OCI-LY3 (cell line): Measurements from ENCODE around the gene MORF4L1.

Experiments used
- H2AFZ ChIP-seq: fragments of 200-600, 300-600 bp; shearing (Covaris generic); 2 replicates; pipeline ENCODE4 v1.6.0; 2014; ENCODE audit warnings: antibody characterized with exemption, low read depth, low read length
- H3K27ac ChIP-seq: fragments of 200-600, 300-600 bp; sonication (generic); 2 replicates; pipeline ENCODE4 v1.5.1; 2014; ENCODE audit warnings: mild to moderate bottlenecking, low read length, moderate library complexity, mixed read lengths
- H3K27me3 ChIP-seq: fragments of 200-600, 300-600 bp; sonication (generic); 2 replicates; pipeline ENCODE4 v1.6.1; 2014; ENCODE audit warnings: low read depth, low read length, mixed read lengths
- H3K36me3 ChIP-seq: fragments of 200-600, 300-600 bp; sonication (generic); replicated peaks from 2 replicates; pipeline ENCODE3; 2014; ENCODE audit warnings: low read depth, low read length, mixed read lengths
- H3K4me1 ChIP-seq: fragments of 300-600, 200-600 bp; sonication (generic); 2 replicates; pipeline ENCODE4 v1.6.1; 2014; ENCODE audit warnings: low read length, mixed read lengths
- H3K4me2 ChIP-seq: fragments of 200-600, 300-600 bp; sonication (generic); 2 replicates; pipeline ENCODE4 v1.6.1; 2014; ENCODE audit warnings: low read length, mixed read lengths
- H3K4me3 ChIP-seq: fragments of 300-600, 200-600 bp; sonication (generic); 2 replicates; pipeline ENCODE4 v1.5.1; 2014; ENCODE audit warnings: antibody characterized with exemption, mild to moderate bottlenecking, low read length, moderate library complexity
- H3K79me2 ChIP-seq: fragments of 300-600, 200-600 bp; shearing (Covaris generic); 2 replicates; pipeline ENCODE4 v1.6.1; 2014; ENCODE audit warnings: mild to moderate bottlenecking, low read length, mixed read lengths
- H3K9ac ChIP-seq: fragments of 300-600, 200-600 bp; shearing (Covaris generic); 2 replicates; pipeline ENCODE4 v1.6.0; 2014; ENCODE audit warnings: mild to moderate bottlenecking, low read length, moderate library complexity
- H3K9me3 ChIP-seq: fragments of 200-600, 300-600 bp; shearing (Covaris generic); 2 replicates; pipeline ENCODE4 v1.6.1; 2014; ENCODE audit warnings: low read length, mixed read lengths; ENCODE audit not compliant: insufficient read depth
- H4K20me1 ChIP-seq: fragments of 200-600, 300-600 bp; sonication (generic); 2 replicates; pipeline ENCODE4 v1.6.1; 2016; ENCODE audit warnings: low read length, mixed read lengths; ENCODE audit not compliant: insufficient read depth
- CTCF ChIP-seq: fragments of 200-600, 300-600 bp; sonication (generic); IDR thresholded peaks from 2 replicates; pipeline ENCODE4 v1.5.1; 2014; ENCODE audit warnings: antibody characterized with exemption, low read length, low read depth
- EZH2phosphoT487 ChIP-seq: fragments of 200-600 bp; shearing (Covaris generic); IDR thresholded peaks from 2 replicates; pipeline ENCODE4 v1.6.1; 2018; ENCODE audit warnings: antibody characterized with exemption, mixed run types, low read depth

Gene MORF4L1

GRCh38 chr15:78850352-78850751 is 22.3 kb upstream of the MORF4L1 start:
- Histone ChIP-seq H2AFZ (no peak overlapping the region), H3K9ac (no peak overlapping the region), H3K36me3 (no peaks in the 10 kb centered on the region), H3K9me3 (no peaks in the 10 kb centered on the region), H3K79me2 (no peaks in the 10 kb centered on the region), H3K27me3 (no peaks in the 10 kb centered on the region), H3K4me1 (no peaks in the 10 kb centered on the region), H3K4me3 (no peak overlapping the region), H3K27ac (no peak overlapping the region), H3K4me2 (no peak overlapping the region), H4K20me1 (no peaks in the 10 kb centered on the region)
- TF ChIP-seq EZH2phosphoT487 (no peak), CTCF (no peak)

DNA sequence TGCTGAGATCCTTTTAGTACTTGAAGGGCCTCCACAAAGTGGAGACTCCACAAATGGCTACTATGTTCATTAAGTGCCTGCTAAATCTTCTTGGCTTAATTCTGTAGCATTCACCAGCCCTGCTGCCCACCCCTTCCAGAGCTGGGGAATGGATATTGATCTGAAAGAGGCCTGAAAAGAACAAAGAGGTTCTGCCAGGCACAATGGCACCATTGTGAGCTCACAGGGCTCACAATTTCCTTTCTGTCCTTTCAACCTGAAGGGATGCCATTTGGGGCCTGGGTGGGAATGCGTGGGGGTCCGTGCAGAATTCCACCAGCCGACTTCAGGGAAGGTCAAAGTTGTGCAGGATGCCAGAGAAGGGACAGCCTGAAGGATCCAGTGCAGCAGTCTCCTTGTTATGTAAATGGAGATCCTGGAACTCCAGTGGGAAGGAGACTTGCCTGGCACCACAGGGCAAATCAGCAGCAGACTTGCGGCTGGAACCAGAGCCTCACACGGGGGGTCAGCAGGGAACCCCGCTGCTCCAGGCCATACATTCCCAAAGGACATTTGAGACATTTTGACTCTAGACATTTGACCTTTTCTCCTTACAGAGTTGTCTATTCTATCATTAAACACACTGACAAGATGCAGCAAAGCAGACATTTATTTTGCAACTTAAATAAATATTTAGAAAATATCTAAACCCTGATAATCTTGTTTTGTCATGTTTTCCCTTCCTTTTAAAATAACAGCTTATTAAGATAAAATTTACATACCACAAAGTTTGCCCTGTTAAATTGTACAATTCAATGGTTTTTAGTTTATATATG is 21.5 kb upstream of the MORF4L1 start:
- Histone ChIP-seq H3K4me3 (no peak overlapping the region), H3K9me3 (no peaks in the 10 kb centered on the region), H3K36me3 (no peaks in the 10 kb centered on the region), H3K79me2 (no peaks in the 10 kb centered on the region), H3K9ac (no peak overlapping the region), H3K27ac (no peak overlapping the region), H2AFZ (0 out of 2 replicates have a peak overlapping the region, but pooled peaks have one; percentile 7), H3K4me2 (no peak overlapping the region), H4K20me1 (no peaks in the 10 kb centered on the region), H3K4me1 (no peaks in the 10 kb centered on the region), H3K27me3 (no peaks in the 10 kb centered on the region)
- TF ChIP-seq CTCF (no peak), EZH2phosphoT487 (no peak)

- Histone ChIP-seq H3K27me3 (no peaks in the 10 kb centered on the region), H4K20me1 (no peaks in the 10 kb centered on the region), H3K27ac (no peak overlapping the region), H3K79me2 (no peaks in the 10 kb centered on the region), H3K4me3 (no peak overlapping the region), H3K9ac (no peak overlapping the region), H2AFZ (no peak overlapping the region), H3K4me2 (no peak overlapping the region), H3K4me1 (no peaks in the 10 kb centered on the region), H3K9me3 (no peaks in the 10 kb centered on the region), H3K36me3 (no peaks in the 10 kb centered on the region)
- TF ChIP-seq EZH2phosphoT487 = no peak
- TF ChIP-seq CTCF = no peak
Measured at GRCh38 chr15:78853500-78853899, 19.2 kb upstream of the MORF4L1 start.

GRCh38 chr15:78854833-78855372 is 17.8 kb upstream of the MORF4L1 start:
- Histone ChIP-seq H4K20me1 (no peaks in the 10 kb centered on the region), H3K27me3 (no peaks in the 10 kb centered on the region), H3K4me2 (no peak overlapping the region), H3K4me1 (no peaks in the 10 kb centered on the region), H3K27ac (no peak overlapping the region), H2AFZ (no peak overlapping the region), H3K9me3 (no peaks in the 10 kb centered on the region), H3K9ac (no peak overlapping the region), H3K79me2 (no peaks in the 10 kb centered on the region), H3K36me3 (no peaks in the 10 kb centered on the region), H3K4me3 (no peak overlapping the region)
- no peak for TF ChIP-seq EZH2phosphoT487
- no peak for TF ChIP-seq CTCF
